ENCODE data around the gene INTS6. TPM values are rescaled to one million over a fixed set of nuclear protein-coding genes. Genes with fewer than 3 reads are reported as not detected.

Gene INTS6
- total RNA-seq, 4 donors from 2014 or later, result 15.3 to 37.0 (median 25.2) TPM

DNA sequence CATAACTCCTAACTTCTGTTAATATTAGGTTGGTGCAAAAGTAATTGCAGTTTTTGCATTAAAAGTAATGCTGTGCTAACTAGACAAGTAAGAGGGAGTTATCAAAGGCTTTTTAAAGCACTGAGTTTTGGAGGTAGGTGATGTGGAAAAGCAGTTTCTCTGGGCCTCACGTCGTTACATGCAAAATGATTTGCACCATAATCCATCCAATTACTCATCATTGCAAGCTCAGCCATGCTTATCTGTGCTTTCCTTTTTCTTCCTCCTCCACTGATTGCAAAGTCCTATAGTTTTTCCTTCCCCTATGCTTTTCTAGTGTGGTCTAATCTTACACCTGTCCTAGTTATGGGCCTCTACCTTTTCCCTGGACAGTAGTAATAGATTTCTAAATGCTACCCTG is 35.4 kb upstream of the INTS6 start:
- Histone ChIP-seq H3K9me3 (no peaks in the 10 kb centered on the region), H3K27me3 (no peaks in the 10 kb centered on the region), H3K36me3 (no peaks in the 10 kb centered on the region), H3K27ac (no peak overlapping the region), H3K4me3 (no peak overlapping the region), H3K4me1 (no peaks in the 10 kb centered on the region)
- 91 to 95% methylated on average over 2 of the region's 2 CpGs for WGBS, 2 donors (ENCODE audit: low coverage in 1 of 2)
- in situ Hi-C loops (cut with MboI; ENCODE audit: low pct_ligation_motif_present in 1 of 4, low pct_unique_long_range_greater_than_20kb in 1 of 4, low sequenced_read_pairs in 3 of 4), result no loop called here
- DNase-seq, result no peak
- intact Hi-C loops (cut with DNase I; ENCODE audit: low total_unique reads), result no loop called here
- TF ChIP-seq POLR2AphosphoS5 (IDR thresholded peaks at IDR 0.05) (no peak), EP300 (IDR thresholded peaks at IDR 0.05; ENCODE audit: low read depth) (no peak), POLR2A (IDR thresholded peaks at IDR 0.05) (no peak)
- TF ChIP-seq, protein P1, sequence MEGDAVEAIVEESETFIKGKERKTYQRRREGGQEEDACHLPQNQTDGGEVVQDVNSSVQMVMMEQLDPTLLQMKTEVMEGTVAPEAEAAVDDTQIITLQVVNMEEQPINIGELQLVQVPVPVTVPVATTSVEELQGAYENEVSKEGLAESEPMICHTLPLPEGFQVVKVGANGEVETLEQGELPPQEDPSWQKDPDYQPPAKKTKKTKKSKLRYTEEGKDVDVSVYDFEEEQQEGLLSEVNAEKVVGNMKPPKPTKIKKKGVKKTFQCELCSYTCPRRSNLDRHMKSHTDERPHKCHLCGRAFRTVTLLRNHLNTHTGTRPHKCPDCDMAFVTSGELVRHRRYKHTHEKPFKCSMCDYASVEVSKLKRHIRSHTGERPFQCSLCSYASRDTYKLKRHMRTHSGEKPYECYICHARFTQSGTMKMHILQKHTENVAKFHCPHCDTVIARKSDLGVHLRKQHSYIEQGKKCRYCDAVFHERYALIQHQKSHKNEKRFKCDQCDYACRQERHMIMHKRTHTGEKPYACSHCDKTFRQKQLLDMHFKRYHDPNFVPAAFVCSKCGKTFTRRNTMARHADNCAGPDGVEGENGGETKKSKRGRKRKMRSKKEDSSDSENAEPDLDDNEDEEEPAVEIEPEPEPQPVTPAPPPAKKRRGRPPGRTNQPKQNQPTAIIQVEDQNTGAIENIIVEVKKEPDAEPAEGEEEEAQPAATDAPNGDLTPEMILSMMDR (IDR thresholded peaks at IDR 0.05), result no peak

DNA sequence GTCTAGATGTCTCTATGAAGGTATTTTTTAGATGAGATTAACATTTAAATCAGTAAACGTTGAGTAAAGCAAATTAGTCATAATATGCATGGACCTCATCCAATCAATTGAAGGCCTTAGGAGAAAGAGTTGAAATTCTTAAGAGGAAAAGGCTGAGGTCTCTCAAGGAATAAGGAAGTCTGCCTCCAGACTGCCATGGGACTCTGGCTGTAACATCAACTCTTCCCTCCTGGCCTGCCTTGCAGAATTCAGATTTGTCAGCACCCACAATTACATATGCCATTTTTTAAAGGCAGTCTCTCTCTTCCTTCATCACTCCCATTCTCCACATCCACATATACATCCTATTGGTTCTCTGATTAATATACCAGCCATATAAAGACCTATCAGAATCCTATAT is 28.8 kb upstream of the INTS6 start:
- TF ChIP-seq POLR2A (IDR thresholded peaks at IDR 0.05), result no peak
- TF ChIP-seq POLR2AphosphoS5 (IDR thresholded peaks at IDR 0.05), result no peak
- TF ChIP-seq EP300 (IDR thresholded peaks at IDR 0.05; ENCODE audit: low read depth), result no peak
- TF ChIP-seq, protein P1 (IDR thresholded peaks at IDR 0.05), result no peak
- in situ Hi-C loops (cut with MboI; ENCODE audit: low pct_ligation_motif_present in 1 of 4, low pct_unique_long_range_greater_than_20kb in 1 of 4, low sequenced_read_pairs in 3 of 4), result no loop called here
- H3K9me3 ChIP-seq, result no peaks in the 10 kb centered on the region
- no peak overlapping the region for H3K4me3 ChIP-seq
- no peak for DNase-seq
- H3K27ac ChIP-seq, result no peak overlapping the region
- no peaks in the 10 kb centered on the region for H3K27me3 ChIP-seq
- no peaks in the 10 kb centered on the region for H3K4me1 ChIP-seq
- intact Hi-C loops (cut with DNase I; ENCODE audit: low total_unique reads), result no loop called here
- H3K36me3 ChIP-seq, result no peaks in the 10 kb centered on the region
- 38 to 69% methylated on average over 1 of the region's 1 CpG for WGBS, 2 donors (ENCODE audit: low coverage in 1 of 2)

DNA sequence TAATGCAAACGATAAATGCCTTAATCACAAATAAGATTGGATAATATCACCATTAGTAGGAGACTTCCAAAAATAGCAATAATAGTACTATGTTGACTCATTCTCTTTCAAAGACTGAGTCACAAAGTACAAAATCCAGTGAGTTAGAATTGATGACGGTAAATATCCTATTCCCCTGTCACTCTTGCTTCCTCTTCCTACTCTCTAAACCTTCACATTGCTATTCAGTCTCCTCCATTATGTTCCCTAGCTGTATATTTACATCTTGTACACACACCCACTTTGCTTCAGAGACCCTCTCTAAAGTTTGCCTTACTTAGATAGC is 26.3 kb upstream of the INTS6 start:
- Histone ChIP-seq H3K27me3 (no peaks in the 10 kb centered on the region), H3K4me3 (no peak overlapping the region), H3K27ac (no peak overlapping the region), H3K4me1 (no peaks in the 10 kb centered on the region), H3K36me3 (no peaks in the 10 kb centered on the region), H3K9me3 (no peaks in the 10 kb centered on the region)
- in situ Hi-C loops (cut with MboI; ENCODE audit: low pct_ligation_motif_present in 1 of 4, low pct_unique_long_range_greater_than_20kb in 1 of 4, low sequenced_read_pairs in 3 of 4), result no loop called here
- 59 to 68% methylated on average over 2 of the region's 2 CpGs for WGBS, 2 donors (ENCODE audit: low coverage in 1 of 2)
- no peak for TF ChIP-seq POLR2A (IDR thresholded peaks at IDR 0.05)
- TF ChIP-seq, protein P1 (IDR thresholded peaks at IDR 0.05), result no peak
- no peak for DNase-seq
- intact Hi-C loops (cut with DNase I; ENCODE audit: low total_unique reads), result no loop called here

DNA sequence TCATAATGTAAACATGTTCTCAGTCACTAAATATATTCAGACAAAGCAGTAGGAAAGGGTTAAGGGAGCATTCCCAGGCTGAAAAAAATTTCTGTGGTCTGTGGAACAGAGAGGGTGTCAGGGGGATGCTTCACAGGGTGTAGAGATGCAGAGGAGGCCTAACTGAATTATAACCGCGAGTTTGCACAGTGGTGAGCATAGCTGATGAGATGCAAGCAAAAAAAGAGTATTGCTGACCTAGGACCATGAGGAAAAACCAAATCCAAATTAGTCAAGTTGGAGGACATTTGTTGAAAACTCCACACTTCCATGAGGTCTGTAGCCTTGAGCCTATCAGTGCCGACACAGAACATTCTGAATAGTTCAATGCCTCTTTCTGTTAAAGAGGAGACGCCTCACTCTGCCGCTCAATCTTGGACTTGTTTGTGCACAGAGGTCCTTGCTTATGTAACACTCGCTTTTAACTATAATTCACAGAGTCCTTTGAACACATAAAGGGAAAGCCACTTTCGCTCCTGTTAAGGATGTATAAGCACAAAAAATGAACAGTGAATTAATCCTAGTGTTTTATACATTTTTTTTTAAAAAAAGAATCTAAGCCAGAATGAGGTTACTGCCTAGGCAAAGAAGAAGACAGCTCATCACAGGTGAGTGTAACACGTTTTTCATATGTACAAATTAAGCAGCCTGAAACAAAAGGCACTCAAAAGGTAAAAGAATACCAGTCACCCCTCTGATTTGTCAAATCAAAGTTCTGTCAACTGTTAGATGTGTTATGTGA is 25.8 kb upstream of the INTS6 start:
- Histone ChIP-seq H3K9me3 (no peaks in the 10 kb centered on the region), H3K27me3 (no peaks in the 10 kb centered on the region), H3K4me3 (no peak overlapping the region), H3K27ac (no peak overlapping the region), H3K36me3 (no peaks in the 10 kb centered on the region), H3K4me1 (no peaks in the 10 kb centered on the region)
- in situ Hi-C loops (cut with MboI; ENCODE audit: low pct_ligation_motif_present in 1 of 4, low pct_unique_long_range_greater_than_20kb in 1 of 4, low sequenced_read_pairs in 3 of 4), result no loop called here
- WGBS, 2 donors (ENCODE audit: low coverage in 1 of 2), result 76 to 83% methylated on average over 5 to 8 of the region's 8 CpGs
- no peak for DNase-seq
- intact Hi-C loops (cut with DNase I; ENCODE audit: low total_unique reads), result no loop called here
- no peak for TF ChIP-seq POLR2A (IDR thresholded peaks at IDR 0.05)
- TF ChIP-seq, protein P1 (IDR thresholded peaks at IDR 0.05), result no peak
- no peak for TF ChIP-seq EP300 (IDR thresholded peaks at IDR 0.05; ENCODE audit: low read depth)
- no peak for TF ChIP-seq POLR2AphosphoS5 (IDR thresholded peaks at IDR 0.05)
